ENCODE results near the gene LAMA2. TPM values are rescaled to one million over a fixed set of nuclear protein-coding genes. Genes with fewer than 3 reads are reported as not detected.

The LAMA2 gene
- polyA plus RNA-seq, 1 of the 3 experiments (the other 2 are of a cell fraction), result 0.92 TPM

DNA sequence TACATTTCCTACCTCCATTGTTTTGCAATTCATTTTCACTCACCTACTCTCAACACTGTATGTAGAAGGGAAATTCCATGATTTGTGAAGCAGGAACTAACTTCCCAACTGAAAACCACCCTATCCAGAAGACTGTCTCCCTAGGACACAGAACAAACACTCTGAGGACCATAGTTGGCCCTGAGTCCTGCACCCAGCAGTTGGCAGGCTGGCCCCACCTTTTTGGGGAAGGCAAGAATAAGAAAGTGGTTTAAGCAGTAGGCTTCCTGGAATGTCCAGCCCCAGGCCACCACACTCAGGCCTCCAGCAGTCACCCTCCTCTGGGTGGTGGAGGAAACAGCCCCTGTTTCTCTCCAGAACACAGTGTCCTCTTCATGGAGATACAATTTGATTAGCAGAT, 568.2 kb downstream of the LAMA2 start:
- Histone ChIP-seq H3K79me2 (ENCODE audit: insufficient read depth) (no peaks in the 10 kb centered on the region), H3K27ac (ENCODE audit: low read depth in 2 of 2, low read length in 1 of 2) (no peak overlapping the region), H3K4me3 (ENCODE audit: low read depth in 2 of 2, low read length in 1 of 2) (no peak overlapping the region), H3K9me2 (no peaks in the 10 kb centered on the region), H3F3A (replicated peaks; ENCODE audit: insufficient read depth) (no peaks in the 10 kb centered on the region), H3K9me3 (no peaks in the 10 kb centered on the region), H3K27me3 (ENCODE audit: insufficient read depth) (no peaks in the 10 kb centered on the region), H2AFZ (ENCODE audit: low read depth) (no peak overlapping the region), H4K20me1 (ENCODE audit: insufficient read depth) (no peaks in the 10 kb centered on the region), H3K4me2 (no peak overlapping the region), H3K9ac (no peak overlapping the region), H3K36me3 (replicated peaks in 1 of 2; ENCODE audit: control insufficient read depth in 1 of 2, insufficient read depth in 2 of 2, low read length in 1 of 2) (no peaks in the 10 kb centered on the region), H3K4me1 (ENCODE audit: control insufficient read depth in 1 of 2, insufficient read depth in 2 of 2, low read depth in 1 of 2, low read length in 1 of 2) (no peaks in the 10 kb centered on the region; a peak in 1 of 4 replicates)
- POLR2A ChIA-PET, result no interaction called here
- CTCF ChIA-PET, result no interaction called here
- TF ChIP-seq RAD21 (IDR thresholded peaks at IDR 0.05; ENCODE audit: low read length), result no peak
- TF ChIP-seq EZH2phosphoT487 (IDR thresholded peaks at IDR 0.05; ENCODE audit: borderline replicate concordance, low read depth), result no peak
- TF ChIP-seq TEAD4 (IDR thresholded peaks at IDR 0.05; ENCODE audit: borderline replicate concordance, insufficient read depth), result no peak
- TF ChIP-seq TCF12 (IDR thresholded peaks at IDR 0.05), result no peak
- TF ChIP-seq NFIC (IDR thresholded peaks at IDR 0.05; ENCODE audit: borderline replicate concordance), result no peak
- TF ChIP-seq, protein P1, sequence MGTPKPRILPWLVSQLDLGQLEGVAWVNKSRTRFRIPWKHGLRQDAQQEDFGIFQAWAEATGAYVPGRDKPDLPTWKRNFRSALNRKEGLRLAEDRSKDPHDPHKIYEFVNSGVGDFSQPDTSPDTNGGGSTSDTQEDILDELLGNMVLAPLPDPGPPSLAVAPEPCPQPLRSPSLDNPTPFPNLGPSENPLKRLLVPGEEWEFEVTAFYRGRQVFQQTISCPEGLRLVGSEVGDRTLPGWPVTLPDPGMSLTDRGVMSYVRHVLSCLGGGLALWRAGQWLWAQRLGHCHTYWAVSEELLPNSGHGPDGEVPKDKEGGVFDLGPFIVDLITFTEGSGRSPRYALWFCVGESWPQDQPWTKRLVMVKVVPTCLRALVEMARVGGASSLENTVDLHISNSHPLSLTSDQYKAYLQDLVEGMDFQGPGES (IDR thresholded peaks at IDR 0.05; ENCODE audit: low read depth, low read length), result no peak
- no peak for TF ChIP-seq RFX5 (IDR thresholded peaks at IDR 0.05; ENCODE audit: low read length)
- no peak for DNase-seq

- POLR2A ChIA-PET, result no interaction called here
- 49% methylated on average over 3 of the region's 3 CpGs for WGBS (ENCODE audit: low lambda C conversion rate)
- no peak for TF ChIP-seq PBX3 (IDR thresholded peaks at IDR 0.05)
- no peak for TF ChIP-seq TAF1 (IDR thresholded peaks at IDR 0.05; ENCODE audit: borderline replicate concordance, low read depth, low read length)
- TF ChIP-seq RFX5 (IDR thresholded peaks at IDR 0.05; ENCODE audit: low read length), result no peak
- TF ChIP-seq USF2 (IDR thresholded peaks at IDR 0.05; ENCODE audit: borderline replicate concordance, low read depth, low read length), result no peak
- no peak for TF ChIP-seq RXRA (IDR thresholded peaks at IDR 0.05; ENCODE audit: borderline replicate concordance, low read depth)
- no peak for TF ChIP-seq GABPA (IDR thresholded peaks at IDR 0.05; ENCODE audit: low read depth)
- TF ChIP-seq, protein P2, sequence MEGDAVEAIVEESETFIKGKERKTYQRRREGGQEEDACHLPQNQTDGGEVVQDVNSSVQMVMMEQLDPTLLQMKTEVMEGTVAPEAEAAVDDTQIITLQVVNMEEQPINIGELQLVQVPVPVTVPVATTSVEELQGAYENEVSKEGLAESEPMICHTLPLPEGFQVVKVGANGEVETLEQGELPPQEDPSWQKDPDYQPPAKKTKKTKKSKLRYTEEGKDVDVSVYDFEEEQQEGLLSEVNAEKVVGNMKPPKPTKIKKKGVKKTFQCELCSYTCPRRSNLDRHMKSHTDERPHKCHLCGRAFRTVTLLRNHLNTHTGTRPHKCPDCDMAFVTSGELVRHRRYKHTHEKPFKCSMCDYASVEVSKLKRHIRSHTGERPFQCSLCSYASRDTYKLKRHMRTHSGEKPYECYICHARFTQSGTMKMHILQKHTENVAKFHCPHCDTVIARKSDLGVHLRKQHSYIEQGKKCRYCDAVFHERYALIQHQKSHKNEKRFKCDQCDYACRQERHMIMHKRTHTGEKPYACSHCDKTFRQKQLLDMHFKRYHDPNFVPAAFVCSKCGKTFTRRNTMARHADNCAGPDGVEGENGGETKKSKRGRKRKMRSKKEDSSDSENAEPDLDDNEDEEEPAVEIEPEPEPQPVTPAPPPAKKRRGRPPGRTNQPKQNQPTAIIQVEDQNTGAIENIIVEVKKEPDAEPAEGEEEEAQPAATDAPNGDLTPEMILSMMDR (IDR thresholded peaks at IDR 0.05), result no peak
- TF ChIP-seq NFIC (IDR thresholded peaks at IDR 0.05; ENCODE audit: borderline replicate concordance), result no peak
- TF ChIP-seq YY1 (IDR thresholded peaks at IDR 0.05; ENCODE audit: low read depth), result no peak
- no peak for TF ChIP-seq TEAD4 (IDR thresholded peaks at IDR 0.05; ENCODE audit: borderline replicate concordance, insufficient read depth)
- TF ChIP-seq ZBTB33 (IDR thresholded peaks at IDR 0.05; ENCODE audit: borderline replicate concordance, low read depth), result no peak
- TF ChIP-seq, protein P1 (IDR thresholded peaks at IDR 0.05; ENCODE audit: low read depth, low read length), result no peak
- TF ChIP-seq MEF2A (IDR thresholded peaks at IDR 0.05; ENCODE audit: borderline replicate concordance, low read depth), result no peak
- no peak for TF ChIP-seq ELF1 (IDR thresholded peaks at IDR 0.05)
Observed at GRCh38 chr6:129453073-129453472, 570.1 kb downstream of the LAMA2 start.

More at GRCh38 chr6:129453073-129453472, 570.1 kb downstream of the LAMA2 start:
- no peak overlapping the region for H3K4me3 ChIP-seq (ENCODE audit: low read depth in 2 of 2, low read length in 1 of 2)
- no peaks in the 10 kb centered on the region for H3K79me2 ChIP-seq (ENCODE audit: insufficient read depth)
- H2AFZ ChIP-seq (ENCODE audit: low read depth), result no peak overlapping the region
- no peaks in the 10 kb centered on the region for H3K27me3 ChIP-seq (ENCODE audit: insufficient read depth)
- no peaks in the 10 kb centered on the region for H3K4me1 ChIP-seq (ENCODE audit: control insufficient read depth in 1 of 2, insufficient read depth in 2 of 2, low read depth in 1 of 2, low read length in 1 of 2)
- no peak overlapping the region for H3K4me2 ChIP-seq
- H3K9me3 ChIP-seq, result no peaks in the 10 kb centered on the region
- CTCF ChIA-PET, result no interaction called here
- no peaks in the 10 kb centered on the region for H3F3A ChIP-seq (replicated peaks; ENCODE audit: insufficient read depth)
- no peaks in the 10 kb centered on the region for H3K9me2 ChIP-seq
- no peaks in the 10 kb centered on the region for H3K36me3 ChIP-seq (replicated peaks in 1 of 2; ENCODE audit: control insufficient read depth in 1 of 2, insufficient read depth in 2 of 2, low read length in 1 of 2)
- no peaks in the 10 kb centered on the region for H4K20me1 ChIP-seq (ENCODE audit: insufficient read depth)
- H3K9ac ChIP-seq, result no peak overlapping the region
- DNase-seq, result no peak
- no peak overlapping the region for H3K27ac ChIP-seq (ENCODE audit: low read depth in 2 of 2, low read length in 1 of 2)

Measured in SK-N-SH (cell line).